HCT116 (cell line): ENCODE data around the gene FASLG.

ENCODE experiments used
- CTCF ChIP-seq, 3 experiments: fragments of 200-600 bp in 1 of 3; sonication (generic) in 1 of 3; IDR thresholded peaks in 2 of 3; conservative IDR thresholded peaks in 1 of 3; 2 replicates each; pipeline ENCODE4 v1.5.1; 2012 to 2017; ENCODE audit warnings: low read depth in 2 of 3, low read length in 2 of 3, antibody characterized with exemption in 1 of 3, borderline replicate concordance in 1 of 3, control low read depth in 1 of 3, mild to moderate bottlenecking in 1 of 3, mixed read lengths in 1 of 3, mixed run types in 1 of 3, moderate library complexity in 1 of 3; ENCODE audit not compliant: insufficient read depth in 1 of 3
- JUND ChIP-seq: IDR thresholded peaks from 2 replicates; pipeline ENCODE4 v1.6.1; 2012
- POLR2A ChIP-seq: IDR thresholded peaks from 2 replicates; pipeline ENCODE4 v1.7.0; 2011; ENCODE audit warnings: borderline replicate concordance; ENCODE audit not compliant: insufficient read depth, insufficient read length; ENCODE audit errors: extremely low read depth

- no peak for TF ChIP-seq POLR2A
- TF ChIP-seq CTCF (IDR thresholded peaks at IDR 0.05 in 2 of 3, conservative IDR thresholded peaks at IDR 0.05 in 1 of 3; ENCODE audit: borderline replicate concordance in 1 of 3, insufficient read depth in 1 of 3, low read depth in 2 of 3, low read length in 2 of 3) = no peak
- TF ChIP-seq JUND = no peak
Observed at GRCh38 chr1:172680733-172681275, 21.9 kb downstream of the FASLG start.
